H9 (cell line): Measurements from ENCODE around the gene PAM. TPM values are rescaled to one million over a fixed set of nuclear protein-coding genes. Genes with fewer than 3 reads are reported as not detected.

Source experiments
- DNase-seq: peaks from one replicate; pipeline ENCODE4 v3.0.0-alpha.2; 2017
- H2AFZ ChIP-seq: one replicate; pipeline ENCODE4 v1.6.1; 2013; ENCODE audit warnings: mild to moderate bottlenecking, low read length, control low read depth, moderate library complexity
- H2AK5ac ChIP-seq: 2 replicates; pipeline ENCODE4 v1.6.1; 2013; ENCODE audit warnings: low read length, control low read depth, mixed read lengths; ENCODE audit not compliant: insufficient read length
- H2BK120ac ChIP-seq: one replicate; pipeline ENCODE4 v1.6.1; 2013; ENCODE audit warnings: low read depth, mild to moderate bottlenecking, low read length, control low read depth, inconsistent platforms; ENCODE audit not compliant: poor library complexity, severe bottlenecking
- H2BK12ac ChIP-seq: 2 replicates; pipeline ENCODE4 v1.6.1; 2013; ENCODE audit warnings: low read length, control low read depth, mixed read lengths, low read depth; ENCODE audit not compliant: insufficient read length
- H2BK15ac ChIP-seq: 2 replicates; pipeline ENCODE4 v1.6.1; 2013; ENCODE audit warnings: low read depth, low read length, control low read depth
- H2BK20ac ChIP-seq: one replicate; pipeline ENCODE4 v1.6.1; 2013; ENCODE audit warnings: low read depth, mild to moderate bottlenecking, low read length, control low read depth, inconsistent platforms; ENCODE audit not compliant: poor library complexity, severe bottlenecking
- H2BK5ac ChIP-seq: 2 replicates; pipeline ENCODE4 v1.6.1; 2013; ENCODE audit warnings: low read length, control low read depth, mixed read lengths; ENCODE audit not compliant: insufficient read length
- H3K14ac ChIP-seq: 2 replicates; pipeline ENCODE4 v1.6.1; 2013; ENCODE audit warnings: low read length, control low read depth; ENCODE audit not compliant: insufficient read depth
- H3K18ac ChIP-seq: 2 replicates; pipeline ENCODE4 v1.6.1; 2013; ENCODE audit warnings: low read depth, mild to moderate bottlenecking, mixed read lengths, low read length, control low read depth; ENCODE audit not compliant: insufficient read length
- H3K23ac ChIP-seq: 2 replicates; pipeline ENCODE4 v1.6.1; 2013; ENCODE audit warnings: low read length, control low read depth, mixed read lengths, low read depth; ENCODE audit not compliant: insufficient read length
- H3K23me2 ChIP-seq: 2 replicates; pipeline ENCODE4 v1.6.1; 2013; ENCODE audit warnings: low read depth, mild to moderate bottlenecking, mixed read lengths, low read length, control low read depth; ENCODE audit not compliant: insufficient read length, poor library complexity, severe bottlenecking
- H3K27ac ChIP-seq: 2 replicates; pipeline ENCODE4 v1.5.1; 2013; ENCODE audit warnings: low read length, control low read depth, mixed read lengths, low read depth; ENCODE audit not compliant: insufficient read length
- H3K27me3 ChIP-seq: 2 replicates; pipeline ENCODE4 v1.6.1; 2013; ENCODE audit warnings: low read length, control low read depth, inconsistent platforms; ENCODE audit not compliant: insufficient read depth
- H3K4ac ChIP-seq: 2 replicates; pipeline ENCODE4 v1.6.1; 2013; ENCODE audit warnings: low read depth, mild to moderate bottlenecking, control low read depth, inconsistent platforms, low read length, moderate library complexity
- H3K4me1 ChIP-seq: 2 replicates; pipeline ENCODE4 v1.6.1; 2013; ENCODE audit warnings: low read length, control low read depth, inconsistent platforms; ENCODE audit not compliant: insufficient read depth
- H3K4me2 ChIP-seq: 2 replicates; pipeline ENCODE4 v1.6.1; 2013; ENCODE audit warnings: low read length, control low read depth, mixed read lengths; ENCODE audit not compliant: insufficient read length, insufficient read depth
- H3K56ac ChIP-seq: 2 replicates; pipeline ENCODE4 v1.6.1; 2013; ENCODE audit warnings: low read depth, mild to moderate bottlenecking, mixed read lengths, low read length, control low read depth; ENCODE audit not compliant: insufficient read length
- H3K79me1 ChIP-seq: 2 replicates; pipeline ENCODE4 v1.6.1; 2013; ENCODE audit warnings: low read depth, mild to moderate bottlenecking, moderate library complexity, low read length, control low read depth, inconsistent platforms; ENCODE audit not compliant: insufficient read depth, poor library complexity, severe bottlenecking
- H3K79me2 ChIP-seq: 2 replicates; pipeline ENCODE4 v1.6.1; 2013; ENCODE audit warnings: low read length, control low read depth, inconsistent platforms; ENCODE audit not compliant: insufficient read depth
- H3K9ac ChIP-seq: 2 replicates; pipeline ENCODE4 v1.6.1; 2013; ENCODE audit warnings: low read length, control low read depth, mixed read lengths; ENCODE audit not compliant: insufficient read length; ENCODE audit errors: extremely low read depth
- H3K9me3 ChIP-seq: one replicate; pipeline ENCODE4 v1.6.1; 2013; ENCODE audit warnings: low read depth, low read length, inconsistent platforms; ENCODE audit not compliant: control insufficient read depth
- H3T11ph ChIP-seq: one replicate; pipeline ENCODE4 v1.6.1; 2013; ENCODE audit warnings: mild to moderate bottlenecking, low read length, control low read depth, inconsistent platforms
- H4K20me1 ChIP-seq: one replicate; pipeline ENCODE4 v1.6.1; 2013; ENCODE audit not compliant: control insufficient read depth, insufficient read length, insufficient read depth
- H4K5ac ChIP-seq: 2 replicates; pipeline ENCODE4 v1.6.1; 2013; ENCODE audit warnings: low read depth, mild to moderate bottlenecking, mixed read lengths, low read length, control low read depth; ENCODE audit not compliant: insufficient read length
- H4K8ac ChIP-seq: replicated peaks from 2 replicates; pipeline ENCODE4 v1.6.1; 2013; ENCODE audit warnings: low read length, control low read depth, mixed read lengths, low read depth; ENCODE audit not compliant: insufficient read length
- H4K91ac ChIP-seq: 2 replicates; pipeline ENCODE4 v1.6.1; 2013; ENCODE audit warnings: low read depth, mild to moderate bottlenecking, moderate library complexity, mixed read lengths, low read length, control low read depth; ENCODE audit not compliant: insufficient read length
- H3K27ac Mint-ChIP-seq, 3 experiments: 2 replicates in 2 of 3; 3 replicates in 1 of 3; pipeline ENCODE4 v1.8.0; 2020 to 2021; ENCODE audit warnings: mixed read lengths in 3 of 3, mild to moderate bottlenecking in 1 of 3, moderate library complexity in 1 of 3
- H3K27me3 Mint-ChIP-seq: 2 replicates; pipeline ENCODE4 v1.8.0; 2021; ENCODE audit warnings: low read depth, mild to moderate bottlenecking, moderate library complexity, mixed read lengths
- H3K36me3 Mint-ChIP-seq, 3 experiments: 2 replicates in 2 of 3; 3 replicates in 1 of 3; pipeline ENCODE4 v1.8.0; 2020 to 2021; ENCODE audit warnings: low read depth in 3 of 3, mixed read lengths in 3 of 3; ENCODE audit not compliant: insufficient read depth in 1 of 3
- H3K4me1 Mint-ChIP-seq, 2 experiments: 2 replicates each; pipeline ENCODE4 v1.8.0; 2020; ENCODE audit warnings: mixed read lengths in 2 of 2
- H3K4me3 Mint-ChIP-seq, 2 experiments: 2 replicates in 1 of 2; 3 replicates in 1 of 2; pipeline ENCODE4 v1.8.0; 2020 to 2021; ENCODE audit warnings: mild to moderate bottlenecking in 2 of 2, mixed read lengths in 2 of 2, moderate library complexity in 1 of 2
- H3K9me3 Mint-ChIP-seq, 2 experiments: 2 replicates in 1 of 2; 3 replicates in 1 of 2; pipeline ENCODE4 v1.8.0; 2020; ENCODE audit warnings: mild to moderate bottlenecking in 2 of 2, mixed read lengths in 2 of 2, moderate library complexity in 1 of 2
- WGBS: extraction: QIAGEN DNeasy Blood & Tissue Kit; methylation state at CpG from one replicate; pipeline ENCODE4 v1.1.7; 2013; ENCODE audit warnings: missing lambda C conversion rate, low lambda C conversion rate, mixed read lengths; ENCODE audit not compliant: insufficient read length; ENCODE audit errors: extremely low coverage; 5-methylcytosine and 5-hydroxymethylcytosine counted together
- total RNA-seq: library from RNA; stranded (reverse); gene quantifications from 2 replicates; pipeline ENCODE4 v1.2.1, GENCODE V29; 2021
- TF ChIP-seq, protein P1 (sequence below): fragments of 200-600 bp; sonication (generic); conservative IDR thresholded peaks from 3 replicates; pipeline ENCODE4 v1.8.0; 2021; ENCODE audit warnings: antibody characterized with exemption, mild to moderate bottlenecking

The PAM gene
- total RNA-seq, 1 experiment from 2014 or later, result 31.5 TPM

DNA sequence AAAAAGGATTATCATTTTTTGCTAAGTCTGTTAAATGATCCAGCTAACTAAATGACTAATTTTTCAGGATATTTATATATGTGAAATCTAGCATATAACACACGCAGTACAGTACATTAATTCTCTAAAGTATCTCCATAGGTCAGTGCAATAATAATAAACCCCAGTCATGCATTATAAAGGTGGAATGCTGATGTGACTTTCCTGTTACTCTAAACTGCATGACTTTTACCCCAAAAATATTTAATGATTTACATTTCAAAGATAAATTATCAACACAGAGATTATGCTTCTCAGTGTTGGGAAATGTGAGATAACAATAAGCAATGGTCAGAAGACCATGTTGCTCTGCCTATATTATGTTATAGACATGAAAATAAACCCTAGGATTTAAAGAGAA is 34.1 kb upstream of the PAM start:
- Histone ChIP-seq H4K8ac (no peak overlapping the region), H3K23me2 (no peaks in the 10 kb centered on the region), H2BK12ac (no peak overlapping the region), H3K9ac (no peak overlapping the region), H2BK120ac (no peak overlapping the region), H3K14ac (no peak overlapping the region), H4K20me1 (no peaks in the 10 kb centered on the region), H3K4me1 (0 out of 2 replicates have a peak, but pooled peaks cover 3% of the 10 kb centered on the region), H2AK5ac (no peak overlapping the region), H3K18ac (no peak overlapping the region), H3K4me2 (no peak overlapping the region), H3K4ac (no peak overlapping the region), H3K79me1 (no peaks in the 10 kb centered on the region), H3K27me3 (no peaks in the 10 kb centered on the region), H3K56ac (no peak overlapping the region), H3K27ac (no peak overlapping the region), H2BK20ac (no peak overlapping the region), H2BK5ac (no peak overlapping the region), H3K79me2 (no peaks in the 10 kb centered on the region), H2AFZ (no peak overlapping the region), H4K91ac (no peak overlapping the region), H3T11ph (no peak overlapping the region), H2BK15ac (no peak overlapping the region), H3K23ac (no peak overlapping the region), H3K9me3 (no peaks in the 10 kb centered on the region), H4K5ac (no peak overlapping the region)
- TF ChIP-seq, protein P1, sequence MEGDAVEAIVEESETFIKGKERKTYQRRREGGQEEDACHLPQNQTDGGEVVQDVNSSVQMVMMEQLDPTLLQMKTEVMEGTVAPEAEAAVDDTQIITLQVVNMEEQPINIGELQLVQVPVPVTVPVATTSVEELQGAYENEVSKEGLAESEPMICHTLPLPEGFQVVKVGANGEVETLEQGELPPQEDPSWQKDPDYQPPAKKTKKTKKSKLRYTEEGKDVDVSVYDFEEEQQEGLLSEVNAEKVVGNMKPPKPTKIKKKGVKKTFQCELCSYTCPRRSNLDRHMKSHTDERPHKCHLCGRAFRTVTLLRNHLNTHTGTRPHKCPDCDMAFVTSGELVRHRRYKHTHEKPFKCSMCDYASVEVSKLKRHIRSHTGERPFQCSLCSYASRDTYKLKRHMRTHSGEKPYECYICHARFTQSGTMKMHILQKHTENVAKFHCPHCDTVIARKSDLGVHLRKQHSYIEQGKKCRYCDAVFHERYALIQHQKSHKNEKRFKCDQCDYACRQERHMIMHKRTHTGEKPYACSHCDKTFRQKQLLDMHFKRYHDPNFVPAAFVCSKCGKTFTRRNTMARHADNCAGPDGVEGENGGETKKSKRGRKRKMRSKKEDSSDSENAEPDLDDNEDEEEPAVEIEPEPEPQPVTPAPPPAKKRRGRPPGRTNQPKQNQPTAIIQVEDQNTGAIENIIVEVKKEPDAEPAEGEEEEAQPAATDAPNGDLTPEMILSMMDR, result no peak
- Mint-ChIP-seq H3K27me3 (no peaks in the 10 kb centered on the region), H3K4me1 (peaks cover 3 to 5% of the 10 kb centered on the region in 2 experiments; a peak in 3 of 4 replicates), H3K4me3 (no peak overlapping the region), H3K36me3 (no peaks in the 10 kb centered on the region), H3K27ac (no peak overlapping the region), H3K9me3 (no peaks in the 10 kb centered on the region)
- DNase-seq, result no peak
- no CpG with 5 or more reads among the region's 1 CpG for WGBS
